Stimulated activated naive CD8-positive, alpha-beta T cell treated with anti-CD3 and anti-CD28 coated beads, Interleukin-15, Interleukin-2, amounts not matched to agents 100 ng/mL and 50 ng/mL, for 24 hours (primary cell): ENCODE measurements around the gene ADD1.
A peak's percentile ranks its signal among the peaks of the same experiment; 100 is the strongest.

Experiments used
- H3K27ac Mint-ChIP-seq: one replicate; pipeline ENCODE4 v1.8.0; 2021; ENCODE audit warnings: mild to moderate bottlenecking, mixed read lengths
- H3K27me3 Mint-ChIP-seq: one replicate; pipeline ENCODE4 v1.8.0; 2021; ENCODE audit warnings: mixed read lengths
- H3K36me3 Mint-ChIP-seq: one replicate; pipeline ENCODE4 v1.8.0; 2021; ENCODE audit warnings: low read depth, mixed read lengths
- H3K4me1 Mint-ChIP-seq: one replicate; pipeline ENCODE4 v1.8.0; 2021; ENCODE audit warnings: low read depth, mixed read lengths
- H3K4me3 Mint-ChIP-seq: one replicate; pipeline ENCODE4 v1.8.0; 2021; ENCODE audit warnings: mild to moderate bottlenecking, mixed read lengths
- H3K9me3 Mint-ChIP-seq: one replicate; pipeline ENCODE4 v1.8.0; 2021; ENCODE audit warnings: mixed read lengths

ADD1 gene

DNA sequence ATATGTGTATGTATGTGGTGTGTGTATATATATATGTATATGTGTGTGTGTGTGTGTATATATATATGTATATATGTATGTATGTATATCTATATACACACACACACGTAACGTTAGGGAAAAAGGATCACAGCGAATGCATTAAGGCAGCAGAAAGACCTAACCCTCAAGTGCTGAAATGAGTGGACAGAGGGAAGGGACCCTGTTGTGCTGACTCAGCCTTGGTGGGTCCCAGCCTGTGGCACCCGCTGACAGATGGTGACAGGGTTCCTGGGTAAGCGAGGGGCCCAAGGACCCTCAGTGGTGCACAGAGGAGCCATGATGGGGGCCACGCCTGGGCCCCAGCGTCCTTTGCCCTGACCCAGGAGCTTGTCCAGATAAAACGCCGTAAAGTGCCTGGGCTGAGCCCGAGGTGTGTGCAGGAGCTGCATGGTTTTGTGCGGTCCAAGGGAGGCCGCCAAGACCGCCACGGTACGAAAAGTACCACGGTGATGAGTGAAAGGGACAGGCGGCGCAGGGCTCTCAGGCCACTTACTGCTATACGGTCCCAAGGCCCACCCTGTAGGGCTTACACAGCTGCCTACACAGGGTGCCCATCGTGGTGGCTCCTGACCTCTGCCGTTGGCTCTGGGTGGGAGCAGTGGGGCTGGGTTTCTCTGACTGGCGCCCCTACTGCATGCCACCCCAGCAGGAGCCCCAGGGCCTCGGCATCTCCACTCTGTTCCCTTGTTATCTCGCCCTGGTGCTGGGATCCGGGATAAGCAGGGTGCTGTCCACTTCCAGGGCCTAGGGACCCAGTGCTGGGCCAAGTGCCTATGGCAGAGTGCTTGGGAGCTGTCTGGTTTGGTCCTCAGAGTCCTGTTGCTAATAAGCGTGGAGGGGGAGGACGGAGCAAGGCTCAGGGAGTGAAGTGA is 40.8 kb upstream of the ADD1 start:
- H3K27me3 Mint-ChIP-seq: no peaks in the 10 kb centered on the region
- H3K27ac Mint-ChIP-seq: no peak overlapping the region
- H3K36me3 Mint-ChIP-seq: no peaks in the 10 kb centered on the region
- H3K4me3 Mint-ChIP-seq: no peak overlapping the region
- H3K4me1 Mint-ChIP-seq: peaks cover 52% of the 10 kb centered on the region
- no peaks in the 10 kb centered on the region for H3K9me3 Mint-ChIP-seq

DNA sequence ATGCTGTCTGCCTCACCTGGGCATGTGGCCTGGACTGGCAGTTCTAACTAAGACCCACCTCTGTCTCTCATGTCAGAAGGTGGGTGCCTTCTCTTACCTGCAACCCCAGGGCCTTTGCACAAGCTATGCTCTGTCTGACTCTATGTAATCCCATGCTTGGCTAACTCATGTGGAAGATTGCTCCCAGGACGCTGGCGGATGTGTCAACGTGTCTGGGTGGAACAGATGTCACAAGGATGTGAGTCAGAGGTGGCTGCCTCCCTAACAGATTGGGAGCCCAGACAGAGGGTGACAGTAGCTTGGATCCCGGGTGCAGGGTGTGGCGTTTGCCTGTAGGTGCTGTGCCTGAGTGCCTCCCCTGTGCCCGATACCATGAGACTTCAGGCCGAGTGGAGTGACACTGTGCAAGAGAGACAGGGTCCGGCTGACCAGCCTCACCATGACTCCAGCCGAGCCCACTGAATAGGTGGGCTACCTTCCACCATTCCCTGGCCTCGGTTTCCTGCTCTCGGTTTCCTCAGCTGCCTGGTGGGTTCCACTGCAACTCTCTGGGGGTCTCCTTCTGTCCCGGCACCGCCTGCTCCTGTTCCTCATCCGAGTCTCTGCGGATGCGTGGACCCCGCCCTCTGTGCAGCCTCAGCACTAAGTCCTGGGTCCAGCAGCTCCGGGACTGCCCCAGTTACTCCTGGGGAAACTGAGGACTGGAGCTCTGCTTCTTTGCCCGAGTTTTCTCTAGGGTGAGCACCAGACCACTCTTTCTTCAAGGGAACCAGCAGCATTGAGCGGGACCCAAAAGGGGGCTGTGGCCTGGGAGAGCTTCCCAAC is 39.8 kb upstream of the ADD1 start:
- H3K36me3 Mint-ChIP-seq: no peaks in the 10 kb centered on the region
- no peak overlapping the region for H3K4me3 Mint-ChIP-seq
- no peaks in the 10 kb centered on the region for H3K9me3 Mint-ChIP-seq
- H3K27ac Mint-ChIP-seq: no peak overlapping the region
- peaks cover 46% of the 10 kb centered on the region for H3K4me1 Mint-ChIP-seq
- no peaks in the 10 kb centered on the region for H3K27me3 Mint-ChIP-seq

DNA sequence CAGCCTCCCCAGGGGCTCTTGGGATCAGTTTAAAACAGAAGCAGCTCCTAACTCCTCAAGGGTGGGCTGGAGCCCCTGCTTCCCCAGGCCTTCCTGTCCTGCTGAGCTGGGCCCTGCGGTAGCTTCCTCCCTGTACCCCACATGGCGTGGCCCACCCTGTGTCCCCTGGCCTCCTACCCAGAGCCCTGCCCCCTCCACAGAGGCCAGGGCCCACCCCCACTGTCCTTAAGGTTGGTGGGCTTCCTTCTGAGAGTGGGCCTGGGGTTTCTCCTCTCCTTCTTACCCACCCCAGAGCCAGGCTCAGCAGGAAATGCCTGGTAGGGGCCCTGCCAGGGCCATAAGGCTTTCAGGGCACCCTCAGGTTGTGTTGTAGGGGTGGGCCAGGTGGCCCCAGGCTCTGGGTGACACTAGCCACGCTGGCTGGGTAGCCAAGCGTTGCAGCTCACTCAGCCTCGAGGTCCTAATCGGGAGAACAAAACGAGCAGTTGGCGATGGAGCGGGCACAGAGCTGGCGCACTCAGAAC is 39.1 kb upstream of the ADD1 start:
- no peak overlapping the region for H3K27ac Mint-ChIP-seq
- no peaks in the 10 kb centered on the region for H3K36me3 Mint-ChIP-seq
- H3K9me3 Mint-ChIP-seq: no peaks in the 10 kb centered on the region
- peaks cover 39% of the 10 kb centered on the region for H3K4me1 Mint-ChIP-seq
- H3K27me3 Mint-ChIP-seq: no peaks in the 10 kb centered on the region
- no peak overlapping the region for H3K4me3 Mint-ChIP-seq

DNA sequence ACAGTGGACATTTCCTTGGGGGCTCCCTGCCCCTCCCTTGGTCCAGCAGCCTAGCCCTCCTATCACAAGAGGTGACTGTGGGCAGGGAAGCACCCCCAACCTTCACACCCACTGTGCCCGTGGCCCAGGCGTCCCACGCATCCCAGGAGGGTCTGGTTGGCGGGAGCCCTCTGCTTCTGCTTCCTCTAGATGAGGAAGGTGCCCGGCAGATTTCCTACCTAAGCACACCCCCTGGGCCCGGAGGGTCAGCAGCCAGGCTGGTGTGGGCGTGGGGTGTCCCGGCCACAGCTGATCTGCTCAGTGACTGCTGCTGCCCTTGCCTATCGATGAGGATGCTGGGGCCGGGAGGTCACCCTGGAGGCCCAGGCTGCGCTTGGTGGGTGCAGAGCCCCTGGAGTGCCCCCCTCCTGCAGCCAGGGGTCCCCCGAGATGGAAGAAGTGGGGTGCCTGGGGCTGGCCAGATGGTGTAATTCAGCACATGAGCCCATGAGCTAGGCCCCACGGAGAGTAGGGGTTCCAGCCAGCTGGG is 38.6 kb upstream of the ADD1 start:
- Mint-ChIP-seq H3K4me3 (no peak overlapping the region), H3K36me3 (no peaks in the 10 kb centered on the region), H3K27me3 (no peaks in the 10 kb centered on the region), H3K27ac (no peak overlapping the region), H3K4me1 (peaks cover 40% of the 10 kb centered on the region), H3K9me3 (no peaks in the 10 kb centered on the region)

DNA sequence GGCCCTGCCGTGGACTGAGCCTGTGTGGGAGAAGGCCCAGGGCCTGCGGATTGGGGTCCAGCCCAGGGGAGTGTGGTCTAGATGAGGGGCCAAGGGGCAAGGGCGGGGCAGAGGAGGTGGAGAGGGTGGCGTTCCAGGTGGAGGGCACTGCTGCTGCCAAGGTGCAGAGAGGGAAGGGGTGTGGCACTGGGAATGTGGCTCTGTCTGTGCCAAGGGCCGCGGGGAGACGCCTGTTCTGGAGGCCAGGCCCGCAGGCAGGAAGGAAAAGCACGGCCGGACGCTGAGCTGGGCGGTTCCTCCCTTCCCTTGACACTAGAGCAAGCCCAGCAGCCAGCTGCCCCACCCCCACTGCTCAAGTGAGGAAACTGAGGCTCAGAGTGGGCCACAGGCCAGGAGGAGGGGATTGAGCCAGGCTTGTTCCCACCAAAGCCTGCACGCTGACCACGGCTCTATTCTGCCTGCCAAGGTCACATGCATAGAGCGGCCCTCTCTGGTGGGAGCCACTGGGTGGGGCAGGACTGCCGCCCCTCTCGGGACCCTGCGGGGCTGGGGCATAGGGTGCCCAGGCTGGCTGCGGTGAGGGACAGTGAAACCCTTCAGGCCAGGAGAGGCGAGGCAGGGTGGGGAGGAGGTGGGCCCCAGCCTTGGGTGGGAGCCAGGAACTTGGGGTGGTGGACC is 37.8 kb upstream of the ADD1 start:
- H3K27ac Mint-ChIP-seq: no peak overlapping the region

DNA sequence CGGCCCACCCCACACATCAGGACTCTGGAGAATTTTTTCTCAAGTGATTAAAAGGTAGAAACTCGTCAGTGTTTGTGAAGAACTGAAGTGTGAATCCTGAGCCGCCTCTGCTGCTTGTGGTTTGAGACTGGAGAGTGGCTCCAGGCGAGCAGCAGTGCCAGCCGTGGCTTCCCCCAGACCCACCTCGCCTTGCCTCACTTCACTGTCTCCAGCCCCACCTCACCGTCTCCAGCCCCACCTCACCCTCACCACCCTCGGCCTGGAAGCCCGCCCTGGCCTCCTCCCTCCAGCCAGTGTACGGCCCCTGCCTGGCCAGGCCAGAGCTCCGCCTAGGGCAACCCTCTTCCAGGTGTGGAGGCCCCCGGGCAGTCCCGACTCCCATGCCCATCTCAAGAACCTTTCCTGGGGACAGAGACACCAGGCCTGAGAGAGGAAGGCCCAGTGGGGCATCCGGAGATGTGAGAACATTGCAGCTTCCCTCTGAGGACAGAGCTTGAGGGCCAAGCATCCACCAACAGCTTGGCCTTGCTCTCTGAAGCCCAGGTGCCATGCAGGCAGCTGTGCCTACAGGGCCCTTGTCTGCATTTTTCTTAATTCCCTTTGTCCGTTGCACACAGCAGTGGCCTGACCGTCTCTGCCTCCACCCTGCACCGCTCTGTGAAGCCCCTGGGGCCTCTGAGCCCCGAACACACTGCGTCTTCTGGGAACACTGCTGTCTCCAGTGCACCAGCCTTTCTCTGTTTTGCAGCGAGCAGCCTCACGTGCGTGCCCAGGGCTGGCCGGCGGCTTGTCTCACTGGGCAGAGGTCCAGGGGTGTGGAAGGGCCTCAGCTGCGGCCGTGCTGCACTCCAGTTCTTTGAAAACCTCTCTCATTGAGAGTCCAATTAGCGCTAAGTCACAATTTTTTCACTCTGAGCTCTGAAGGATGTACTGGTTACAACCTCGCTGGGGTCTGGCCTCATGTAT is 37.0 kb upstream of the ADD1 start:
- no peaks in the 10 kb centered on the region for H3K9me3 Mint-ChIP-seq
- no peak overlapping the region for H3K27ac Mint-ChIP-seq
- H3K4me1 Mint-ChIP-seq: peaks cover 35% of the 10 kb centered on the region
- H3K36me3 Mint-ChIP-seq: no peaks in the 10 kb centered on the region
- H3K27me3 Mint-ChIP-seq: no peaks in the 10 kb centered on the region
- H3K4me3 Mint-ChIP-seq: no peak overlapping the region

More for the DNA sequence above, 37.8 kb upstream of the ADD1 start:
- Mint-ChIP-seq H3K9me3 (no peaks in the 10 kb centered on the region), H3K4me1 (peaks cover 37% of the 10 kb centered on the region), H3K4me3 (no peak overlapping the region), H3K27me3 (no peaks in the 10 kb centered on the region), H3K36me3 (no peaks in the 10 kb centered on the region)

DNA sequence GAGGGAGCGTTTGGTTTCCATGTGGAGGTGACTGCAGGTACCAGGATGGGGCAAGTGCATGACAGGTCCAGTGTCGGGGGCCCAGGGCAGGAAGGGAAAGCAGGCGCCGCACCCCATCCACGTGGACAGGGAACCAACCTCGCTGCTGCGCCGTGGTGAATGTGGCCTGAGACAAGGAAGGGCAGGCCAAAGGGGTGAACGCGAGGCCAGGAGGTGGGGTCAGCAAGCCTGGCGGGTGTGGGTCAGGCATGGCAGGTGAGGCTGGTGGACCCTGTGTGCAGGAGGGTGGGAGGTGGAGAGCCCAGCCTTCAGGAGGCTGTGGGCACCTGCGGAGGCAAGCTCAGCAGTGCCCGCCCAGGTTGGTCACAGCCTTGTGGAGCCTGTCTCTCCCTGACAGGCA is 36.1 kb upstream of the ADD1 start:
- Mint-ChIP-seq H3K9me3 (no peaks in the 10 kb centered on the region), H3K4me3 (no peak overlapping the region), H3K36me3 (no peaks in the 10 kb centered on the region), H3K27me3 (no peaks in the 10 kb centered on the region), H3K27ac (no peak overlapping the region), H3K4me1 (peaks cover 37% of the 10 kb centered on the region)

DNA sequence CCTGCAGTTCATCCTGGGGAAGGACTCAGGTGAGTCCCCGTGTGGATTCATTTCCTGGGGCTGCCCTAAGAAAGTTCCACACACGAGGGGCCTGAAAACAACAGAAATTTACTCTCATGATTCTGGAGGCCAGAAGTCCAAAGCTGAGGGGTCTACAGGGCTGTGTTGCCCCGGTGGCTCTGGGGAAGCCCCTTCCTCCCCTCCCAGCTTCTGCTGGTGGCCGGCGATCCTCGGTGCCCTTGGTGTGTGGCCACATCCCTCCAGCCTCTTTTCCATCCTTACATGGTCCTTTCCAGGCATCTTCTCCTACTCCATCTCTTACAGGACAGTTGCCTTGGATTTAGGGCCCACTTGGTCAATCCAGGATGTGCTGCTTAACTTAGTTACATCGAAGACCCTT is 35.6 kb upstream of the ADD1 start:
- H3K4me1 Mint-ChIP-seq: peaks cover 40% of the 10 kb centered on the region
- no peak overlapping the region for H3K27ac Mint-ChIP-seq
- H3K4me3 Mint-ChIP-seq: peak overlapping the region; percentile 10
- H3K36me3 Mint-ChIP-seq: no peaks in the 10 kb centered on the region
- no peaks in the 10 kb centered on the region for H3K27me3 Mint-ChIP-seq
- no peaks in the 10 kb centered on the region for H3K9me3 Mint-ChIP-seq

DNA sequence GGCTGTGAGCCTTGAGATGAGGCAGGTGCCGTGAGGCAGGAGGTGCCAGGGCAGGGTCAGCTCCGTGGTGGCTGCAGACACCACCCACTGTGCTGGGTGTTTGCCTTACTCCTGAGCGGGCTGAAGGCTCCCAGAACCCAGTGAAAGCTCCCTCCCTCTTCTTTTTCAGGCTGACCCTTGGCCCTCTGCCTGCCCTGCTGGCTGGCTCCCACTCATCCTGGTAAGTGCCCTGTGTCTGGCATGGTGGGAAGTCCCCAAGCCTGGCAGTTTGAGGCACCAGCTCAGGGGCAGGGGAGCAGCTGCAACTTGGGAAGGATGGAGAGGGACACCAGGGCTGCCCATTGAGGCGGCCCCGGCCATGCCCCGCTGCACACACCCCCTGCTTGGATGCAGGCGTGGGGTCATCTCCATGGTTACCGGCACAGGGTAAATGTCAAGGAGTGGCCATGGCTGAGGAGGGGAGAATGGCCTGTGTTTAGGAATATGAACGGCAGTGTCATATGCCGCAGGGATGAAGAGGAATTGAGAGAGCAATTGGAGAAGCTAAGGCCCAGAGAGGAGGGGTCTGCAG is 33.9 kb upstream of the ADD1 start:
- no peak overlapping the region for H3K27ac Mint-ChIP-seq
- H3K27me3 Mint-ChIP-seq: no peaks in the 10 kb centered on the region
- H3K9me3 Mint-ChIP-seq: no peaks in the 10 kb centered on the region
- no peak overlapping the region for H3K4me3 Mint-ChIP-seq
- peaks cover 57% of the 10 kb centered on the region for H3K4me1 Mint-ChIP-seq
- peaks cover 5% of the 10 kb centered on the region for H3K36me3 Mint-ChIP-seq

DNA sequence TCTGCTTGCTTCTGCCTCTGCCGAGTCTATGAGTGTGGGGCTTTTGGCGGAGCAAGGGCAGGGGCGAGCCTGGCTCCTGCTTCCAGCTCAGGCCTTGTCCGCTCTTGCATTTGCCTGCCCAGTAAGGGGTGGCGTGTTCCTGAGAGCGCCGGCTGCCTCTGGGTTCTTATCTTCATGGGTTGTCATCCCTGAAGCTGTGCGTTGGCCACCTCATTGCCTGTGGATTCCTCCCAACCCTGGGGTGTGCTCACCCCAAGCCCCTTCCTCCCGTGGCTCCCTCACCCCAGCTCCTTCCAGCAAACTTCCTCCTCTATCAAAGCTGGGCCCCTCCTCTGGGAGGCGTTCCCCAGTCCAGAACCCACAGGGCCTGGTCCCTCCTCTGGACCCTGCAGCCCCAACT is 33.3 kb upstream of the ADD1 start:
- no peak overlapping the region for H3K4me3 Mint-ChIP-seq
- H3K27me3 Mint-ChIP-seq: no peaks in the 10 kb centered on the region
- H3K36me3 Mint-ChIP-seq: peaks cover 6% of the 10 kb centered on the region
- H3K4me1 Mint-ChIP-seq: peaks cover 59% of the 10 kb centered on the region
- H3K27ac Mint-ChIP-seq: no peak overlapping the region
- H3K9me3 Mint-ChIP-seq: no peaks in the 10 kb centered on the region

DNA sequence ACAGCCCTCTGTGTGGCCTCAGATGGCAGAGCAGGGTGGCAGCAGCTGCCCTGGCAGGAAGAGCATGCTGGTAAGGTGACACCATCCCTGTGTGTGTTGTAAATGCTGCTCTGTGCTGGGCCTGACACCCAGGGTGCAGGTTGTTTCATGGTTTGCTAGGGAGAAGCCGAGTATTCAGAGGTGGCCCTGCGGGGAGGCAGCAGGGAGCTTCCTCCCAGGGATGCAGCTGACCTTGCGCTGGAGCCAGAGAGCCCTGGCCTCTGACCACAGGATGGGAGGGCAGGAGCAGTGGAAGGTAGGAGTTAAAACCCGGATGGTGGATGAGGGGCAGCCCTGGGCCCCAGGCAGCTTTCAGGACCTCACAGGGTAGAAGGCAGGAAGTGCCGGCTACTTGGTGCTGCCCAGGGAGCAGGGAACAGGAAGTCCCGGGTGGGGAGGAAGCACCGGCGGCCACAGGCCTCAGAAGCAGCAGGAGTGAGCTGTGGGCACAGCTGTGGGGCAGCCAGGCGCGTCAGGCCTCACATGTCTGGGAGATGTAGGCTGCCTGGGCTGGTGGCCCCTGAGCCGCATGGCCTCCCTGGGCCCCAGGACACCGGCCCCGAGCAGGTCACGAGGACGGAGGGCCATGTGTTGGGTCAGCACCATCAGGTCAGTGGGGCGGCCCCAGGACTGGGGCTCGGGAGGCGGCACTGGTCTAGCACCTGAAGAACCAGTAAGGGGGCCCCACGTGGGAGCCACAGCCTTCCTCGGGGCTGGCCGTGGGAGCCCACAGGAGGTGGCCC is 31.6 kb upstream of the ADD1 start:
- H3K27ac Mint-ChIP-seq: peak overlapping the region; percentile 95
- peak overlapping the region; percentile 91 for H3K4me3 Mint-ChIP-seq
- no peaks in the 10 kb centered on the region for H3K9me3 Mint-ChIP-seq
- peaks cover 20% of the 10 kb centered on the region for H3K36me3 Mint-ChIP-seq
- H3K4me1 Mint-ChIP-seq: peaks cover 68% of the 10 kb centered on the region
- H3K27me3 Mint-ChIP-seq: no peaks in the 10 kb centered on the region

DNA sequence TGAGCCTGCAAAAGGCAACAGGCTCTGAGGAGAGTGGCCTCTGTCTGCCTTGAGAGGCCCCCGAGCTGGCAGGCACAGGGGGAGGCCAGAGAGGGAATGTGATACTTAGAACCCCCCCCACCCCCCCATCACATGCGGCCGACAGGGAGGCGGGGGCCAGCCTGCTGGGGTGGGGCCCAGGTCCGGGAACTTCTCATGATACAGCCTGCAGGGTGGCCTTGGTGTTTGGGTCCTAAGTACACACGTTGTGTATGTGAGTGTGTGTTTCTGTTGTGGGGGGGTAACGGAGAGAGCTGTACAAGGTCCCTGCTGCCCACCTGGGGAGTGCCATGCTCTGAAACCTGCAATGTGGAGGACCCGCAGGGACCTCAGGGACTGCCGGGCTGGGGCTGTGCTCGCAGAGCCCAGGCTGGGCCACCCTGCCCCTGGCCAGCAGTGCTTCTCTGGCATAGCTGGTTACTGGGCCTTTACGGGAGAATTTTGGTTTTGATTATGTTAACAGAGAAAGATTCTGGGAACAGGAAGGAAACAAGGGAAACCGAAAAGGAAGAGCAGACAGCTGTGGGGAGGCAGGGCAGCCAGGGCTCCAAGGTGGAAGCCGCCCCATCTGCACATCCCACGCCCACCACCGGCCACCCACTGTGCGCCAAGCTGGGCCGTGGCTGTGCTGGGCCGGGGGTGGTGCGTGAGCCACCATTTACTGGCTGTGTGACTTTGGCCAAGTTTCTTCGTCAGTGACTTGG is 30.9 kb upstream of the ADD1 start:
- Mint-ChIP-seq H3K4me1 (peaks cover 71% of the 10 kb centered on the region), H3K36me3 (peaks cover 23% of the 10 kb centered on the region), H3K4me3 (peak overlapping the region; percentile 91), H3K27ac (peak overlapping the region; percentile 95), H3K27me3 (no peaks in the 10 kb centered on the region), H3K9me3 (no peaks in the 10 kb centered on the region)
